HG02798 (cell line): ENCODE measurements around the gene SCG5.

Experiments
- ATAC-seq: cut with Tn5 transposase; IDR thresholded peaks from one replicate; pipeline ENCODE4 v1.9.1; 2021; ENCODE audit warnings: mild to moderate bottlenecking; ENCODE audit not compliant: unreplicated experiment, poor library complexity

The SCG5 gene

DNA sequence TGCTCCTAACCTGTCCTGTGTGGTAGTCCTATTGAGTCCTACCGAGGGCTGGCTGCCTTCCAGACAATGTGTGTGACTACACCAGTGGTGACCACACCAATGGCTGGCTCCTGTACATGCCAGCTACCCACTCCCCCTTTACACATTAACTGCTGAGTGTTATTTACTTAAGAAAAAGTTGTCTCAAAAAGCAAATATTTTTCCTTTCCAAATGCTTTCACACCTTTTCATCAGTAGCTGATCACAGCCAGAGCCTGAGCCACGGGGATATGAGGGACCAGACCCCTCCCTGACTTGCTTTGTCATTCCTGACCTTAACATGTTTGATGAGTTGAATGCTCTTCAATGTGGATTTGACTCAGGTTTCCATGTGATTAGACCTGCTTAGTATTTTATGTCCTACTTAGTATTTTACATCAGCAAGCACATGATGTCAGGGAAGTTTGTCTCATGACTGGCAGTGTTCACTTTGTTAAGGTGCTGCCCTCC lies 46.7 kb downstream of the SCG5 start:
- no peak for ATAC-seq

GRCh38 chr15:32690941-32691688 lies 49.6 kb downstream of the SCG5 start:
- ATAC-seq, result no peak

DNA sequence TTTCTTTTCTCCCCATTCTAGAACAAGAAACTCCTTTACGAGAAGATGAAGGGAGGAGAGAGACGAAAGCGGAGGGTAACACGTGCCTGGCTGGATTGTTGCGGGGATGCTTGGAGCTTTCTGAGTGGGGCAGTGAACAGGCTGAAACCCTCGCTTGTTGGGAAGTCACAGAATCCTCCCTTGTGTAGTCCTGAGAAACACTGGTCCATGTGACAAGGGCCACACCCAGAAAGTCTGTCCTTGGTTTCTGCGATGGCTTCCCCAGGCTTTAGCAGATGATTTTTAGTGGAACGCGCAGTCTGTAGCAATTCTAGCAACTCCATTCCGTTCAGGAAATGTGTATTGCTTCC lies 50.2 kb downstream of the SCG5 start:
- no peak for ATAC-seq

GRCh38 chr15:32692286-32692685 lies 50.8 kb downstream of the SCG5 start:
- no peak for ATAC-seq

GRCh38 chr15:32694222-32694983 lies 52.9 kb downstream of the SCG5 start:
- no peak for ATAC-seq

- ATAC-seq, result no peak
These were observed 57.4 kb downstream of the SCG5 start for GRCh38 chr15:32698773-32699390.

GRCh38 chr15:32700501-32701150 lies 59.1 kb downstream of the SCG5 start:
- ATAC-seq, result no peak

DNA sequence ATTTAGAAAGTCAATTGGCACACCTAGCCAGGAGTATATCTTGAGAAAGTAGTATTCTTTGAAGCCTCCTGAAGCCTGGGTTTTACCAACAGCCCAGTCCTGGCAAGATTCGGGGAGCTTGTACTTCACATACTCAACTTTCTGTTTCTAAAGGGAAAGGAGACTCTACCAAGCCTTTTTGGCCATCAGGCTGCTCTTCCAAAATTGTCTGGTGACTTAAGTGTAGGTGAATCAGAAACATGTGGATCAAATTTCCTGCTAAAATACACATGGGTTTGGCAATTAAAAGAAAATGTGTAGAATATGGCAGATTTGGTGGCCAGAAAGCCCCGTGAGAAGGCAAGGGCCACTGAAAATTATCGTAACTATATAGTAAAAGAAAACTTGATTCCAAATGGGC lies 60.4 kb downstream of the SCG5 start:
- no peak for ATAC-seq

DNA sequence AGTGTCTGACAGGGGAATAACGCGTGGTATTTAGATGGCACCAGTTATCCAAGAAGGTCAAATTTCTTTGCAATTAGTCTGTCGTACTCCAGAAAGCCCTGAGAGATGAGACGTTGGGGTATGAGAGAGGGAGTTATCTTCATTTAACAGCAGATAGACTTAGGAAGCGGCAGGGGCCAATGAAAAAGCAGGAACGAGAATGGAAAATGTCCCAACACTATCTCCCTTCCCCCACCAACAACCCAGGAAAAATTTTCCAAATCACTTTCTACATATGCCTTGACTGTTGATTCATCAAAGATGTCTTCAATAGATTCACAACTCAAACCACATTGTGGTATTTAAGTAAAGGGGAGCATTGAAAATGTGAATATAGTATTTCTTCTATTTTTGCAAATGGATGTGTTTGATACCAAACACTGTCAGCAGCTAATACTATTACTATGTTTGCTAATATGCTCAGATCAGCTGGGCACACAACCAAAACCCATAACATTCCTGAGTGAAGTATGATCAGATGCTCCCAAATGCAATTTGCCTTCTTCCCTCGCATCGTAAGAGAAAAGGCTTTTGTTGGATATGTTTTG lies 63.0 kb downstream of the SCG5 start:
- ATAC-seq, result no peak

GRCh38 chr15:32705446-32705845 lies 63.9 kb downstream of the SCG5 start:
- ATAC-seq, result no peak

DNA sequence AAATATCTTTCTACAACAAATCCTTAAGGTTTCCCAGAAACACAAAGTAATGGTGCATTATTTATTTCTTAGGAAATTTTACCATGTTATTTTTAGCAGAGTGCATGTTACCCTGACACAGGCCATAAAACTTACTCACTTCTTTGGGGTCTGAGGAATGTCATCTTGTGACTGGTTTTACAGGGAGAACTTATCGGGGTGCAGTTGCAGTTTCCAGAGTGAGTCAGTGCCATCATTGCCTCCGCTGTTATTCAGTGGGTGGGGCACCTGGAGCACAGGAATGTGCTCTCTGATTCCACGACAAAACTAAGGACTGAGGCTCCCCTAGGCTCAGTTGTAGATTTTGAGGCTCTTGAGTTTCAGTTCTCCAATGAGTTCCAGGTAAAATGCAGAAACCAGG lies 65.2 kb downstream of the SCG5 start:
- no peak for ATAC-seq

DNA sequence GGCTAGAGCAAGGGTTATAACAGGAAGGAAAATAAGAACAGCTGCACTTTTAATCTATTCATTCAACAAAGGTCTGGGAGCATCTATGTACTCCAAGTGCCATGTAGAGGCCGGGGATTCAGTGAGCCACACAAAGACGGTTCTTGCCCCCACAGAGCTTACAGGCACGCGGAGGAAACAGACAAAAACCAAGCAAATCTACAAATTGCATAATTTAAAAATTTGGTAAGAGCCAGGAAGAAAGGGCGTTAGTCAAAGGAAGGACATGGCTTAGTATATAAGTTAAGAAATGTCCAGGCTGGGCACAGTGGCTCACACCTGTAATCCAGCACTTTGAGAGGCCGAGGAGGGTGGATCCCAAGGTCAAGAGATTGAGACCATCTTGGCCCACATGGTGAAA lies 65.9 kb downstream of the SCG5 start:
- ATAC-seq, result no peak

- ATAC-seq, result no peak
These were observed 68.0 kb downstream of the SCG5 start for GRCh38 chr15:32709295-32710033.

- no peak for ATAC-seq
These were observed 73.8 kb downstream of the SCG5 start for GRCh38 chr15:32715276-32715675.

DNA sequence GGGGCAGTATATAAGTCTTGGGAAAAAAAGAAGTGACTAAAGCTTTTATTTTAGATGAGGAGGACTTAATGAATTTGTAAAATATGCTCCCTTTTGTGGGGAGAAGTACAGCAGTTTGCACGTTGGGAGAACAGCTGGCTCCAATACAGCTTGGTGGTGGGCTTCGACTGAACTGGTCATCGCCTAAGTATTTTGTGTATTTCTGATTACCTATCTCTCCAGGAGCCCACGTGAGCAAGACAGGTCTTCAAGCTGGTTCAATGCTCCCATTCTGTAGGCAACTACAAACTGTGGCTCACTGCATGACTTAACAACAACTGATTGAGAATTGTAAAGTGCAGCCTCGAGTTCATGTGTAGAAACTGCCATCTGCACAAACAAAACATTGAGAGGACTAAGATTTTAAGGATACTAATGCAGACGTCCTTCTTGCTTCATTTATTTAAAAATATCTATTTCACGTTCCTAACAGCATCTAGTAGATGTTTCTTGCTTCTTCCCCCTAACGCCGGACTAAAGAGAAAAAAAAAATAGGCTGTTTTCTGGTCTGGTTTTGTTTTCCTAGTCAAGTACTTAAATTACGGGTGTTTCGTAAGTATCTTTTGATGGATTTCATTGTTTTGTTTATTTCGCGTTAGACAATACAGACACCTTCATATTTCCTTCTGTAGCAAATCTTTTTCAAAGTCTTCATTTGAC lies 74.9 kb downstream of the SCG5 start:
- ATAC-seq, result no peak

DNA sequence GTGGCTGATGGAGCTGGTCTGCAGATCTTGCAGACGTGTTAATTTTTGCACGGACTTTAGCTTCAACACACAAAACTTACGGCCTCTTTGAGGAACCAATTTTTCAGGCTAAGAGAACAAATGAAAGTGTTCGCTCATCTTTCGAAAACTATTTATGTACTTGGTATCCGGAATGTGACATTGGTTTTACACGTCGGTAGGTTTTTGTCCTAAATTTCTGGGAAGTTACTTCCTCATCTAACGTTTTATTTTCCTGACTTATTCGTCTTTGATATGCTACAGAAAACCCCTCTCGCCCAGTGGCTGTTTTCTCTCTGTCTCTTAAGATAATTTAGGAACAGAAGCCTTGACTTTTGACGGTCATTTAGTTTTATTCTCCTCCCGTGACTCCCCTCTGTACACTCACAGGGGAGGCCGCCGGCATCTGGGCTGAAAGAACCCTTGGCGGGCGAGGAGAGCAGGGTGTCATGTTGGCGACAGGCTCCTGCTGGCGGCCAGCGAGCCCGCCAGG lies 75.5 kb downstream of the SCG5 start:
- ATAC-seq, result no peak

GRCh38 chr15:32717426-32718226 lies 76.1 kb downstream of the SCG5 start, which contains the start of gene GREM1:
Gene GREM1, plus strand, starts transcription at chr15:32718004. Its CDS starts 12,687 bp downstream, at chr15:32730691.
- no peak for ATAC-seq

DNA sequence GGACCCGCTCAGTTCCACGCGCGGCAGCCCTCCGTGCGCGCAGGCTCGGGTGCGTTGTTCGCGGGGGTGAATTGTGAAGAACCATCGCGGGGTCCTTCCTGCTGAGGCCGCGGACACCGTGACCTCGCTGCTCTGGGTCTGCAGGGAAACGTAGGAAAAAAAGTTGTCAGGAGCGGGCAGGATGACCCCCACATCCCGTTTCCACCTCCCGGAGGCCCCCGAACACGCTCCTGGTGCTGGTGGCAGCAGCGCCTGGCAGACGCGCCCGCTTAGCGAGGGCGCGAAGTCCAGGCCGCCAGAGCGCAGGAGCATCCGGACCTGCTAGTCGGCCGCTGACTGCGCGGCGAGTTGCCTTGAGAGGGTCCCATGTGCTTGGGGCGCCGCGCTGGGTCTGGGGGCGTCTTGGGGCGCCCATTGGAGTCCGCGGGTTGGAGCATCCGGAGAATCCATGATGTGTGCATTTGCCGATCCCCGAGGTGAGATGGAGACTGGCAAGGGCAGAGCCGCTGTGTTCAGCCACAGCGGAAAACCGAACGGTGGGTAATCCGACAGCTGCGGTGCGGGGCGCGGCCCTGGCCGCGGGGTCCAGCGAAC lies 76.8 kb downstream of the SCG5 start:
- ATAC-seq, result no peak
